DND-41 (cell line): Measurements from ENCODE around the gene NR1H2.

Experiments used
- ATAC-seq: fragments of 200-7000 bp; cut with Tn5 transposase; 3 replicates; pipeline ENCODE4 v1.9.1; 2021; ENCODE audit warnings: low read depth; ENCODE audit not compliant: insufficient read depth
- DNase-seq: peaks from one replicate; pipeline ENCODE4 v3.0.0-alpha.2; 2020
- H2AFZ ChIP-seq: 2 replicates; pipeline ENCODE4 v1.6.0; 2012; ENCODE audit warnings: low read depth, low read length
- H3K27ac ChIP-seq: 2 replicates; pipeline ENCODE4 v1.5.1; 2012; ENCODE audit warnings: low read length, inconsistent platforms
- H3K27me3 ChIP-seq: fragments of 200-600 bp; sonication (generic); 2 replicates; pipeline ENCODE4 v1.6.0; 2012; ENCODE audit warnings: low read length, mild to moderate bottlenecking, inconsistent platforms; ENCODE audit not compliant: insufficient read depth, poor library complexity
- H3K36me3 ChIP-seq: 2 replicates; pipeline ENCODE4 v1.5.1; 2012; ENCODE audit warnings: low read length, inconsistent platforms; ENCODE audit not compliant: insufficient read depth
- H3K4me1 ChIP-seq: 2 replicates; pipeline ENCODE4 v1.5.1; 2012; ENCODE audit warnings: mild to moderate bottlenecking, low read length; ENCODE audit not compliant: insufficient read depth
- H3K4me2 ChIP-seq: 2 replicates; pipeline ENCODE4 v1.6.0; 2012; ENCODE audit warnings: mild to moderate bottlenecking, moderate library complexity, low read length, inconsistent platforms; ENCODE audit not compliant: insufficient read depth
- H3K4me3 ChIP-seq, 2 experiments: fragments of 200-600 bp in 1 of 2; shearing (Covaris generic) in 1 of 2; 2 replicates each; pipeline ENCODE4 v1.5.1; 2012 to 2016; ENCODE audit warnings: inconsistent platforms in 2 of 2, low read length in 2 of 2, mild to moderate bottlenecking in 2 of 2, low read depth in 1 of 2, moderate library complexity in 1 of 2
- H3K79me2 ChIP-seq: 2 replicates; pipeline ENCODE4 v1.6.0; 2012; ENCODE audit warnings: low read length, inconsistent platforms; ENCODE audit not compliant: insufficient read depth
- H3K9ac ChIP-seq: 2 replicates; pipeline ENCODE4 v1.6.0; 2012; ENCODE audit warnings: low read depth, mild to moderate bottlenecking, inconsistent platforms, low read length, moderate library complexity
- H3K9me3 ChIP-seq: 2 replicates; pipeline ENCODE4 v1.5.1; 2012; ENCODE audit warnings: low read length, moderate library complexity, mild to moderate bottlenecking, inconsistent platforms; ENCODE audit not compliant: insufficient read depth, severe bottlenecking
- H4K20me1 ChIP-seq: 2 replicates; pipeline ENCODE4 v1.6.0; 2012; ENCODE audit warnings: low read length; ENCODE audit not compliant: insufficient read depth
- CTCF ChIP-seq: IDR thresholded peaks from 2 replicates; pipeline ENCODE4 v1.5.1; 2012; ENCODE audit warnings: borderline replicate concordance, low read length, moderate library complexity, mild to moderate bottlenecking; ENCODE audit not compliant: poor library complexity, severe bottlenecking; ENCODE audit errors: extremely low read depth
- EZH2 ChIP-seq: IDR thresholded peaks from 3 replicates; pipeline ENCODE4 v1.6.1; 2012; ENCODE audit warnings: borderline replicate concordance, low read depth, mild to moderate bottlenecking, moderate library complexity, low read length, inconsistent platforms; ENCODE audit not compliant: severe bottlenecking

NR1H2 gene

GRCh38 chr19:50409347-50409746 is 33.1 kb downstream of the NR1H2 start:
- no peaks in the 10 kb centered on the region for H3K79me2 ChIP-seq
- H3K4me2 ChIP-seq: no peak overlapping the region
- no peak for ATAC-seq
- peaks cover 84% of the 10 kb centered on the region for H3K36me3 ChIP-seq
- DNase-seq: no peak
- no peaks in the 10 kb centered on the region for H3K27me3 ChIP-seq
- H3K27ac ChIP-seq: no peak overlapping the region
- H4K20me1 ChIP-seq: peaks cover 30% of the 10 kb centered on the region
- H3K9me3 ChIP-seq: no peaks in the 10 kb centered on the region
- TF ChIP-seq CTCF: no peak
- no peak for TF ChIP-seq EZH2
- H2AFZ ChIP-seq: no peak overlapping the region
- no peak overlapping the region for H3K9ac ChIP-seq
- no peaks in the 10 kb centered on the region for H3K4me1 ChIP-seq
- H3K4me3 ChIP-seq: no peak overlapping the region

- no peak overlapping the region for H3K9ac ChIP-seq
- peaks cover 85% of the 10 kb centered on the region for H3K36me3 ChIP-seq
- DNase-seq: no peak
- no peaks in the 10 kb centered on the region for H3K4me1 ChIP-seq
- H3K79me2 ChIP-seq: no peaks in the 10 kb centered on the region
- no peak overlapping the region for H3K27ac ChIP-seq
- TF ChIP-seq EZH2: no peak
- no peak for TF ChIP-seq CTCF
- no peaks in the 10 kb centered on the region for H3K27me3 ChIP-seq
- no peak overlapping the region for H2AFZ ChIP-seq
- H4K20me1 ChIP-seq: peaks cover 34% of the 10 kb centered on the region
- no peak overlapping the region for H3K4me2 ChIP-seq
- no peak for ATAC-seq
- H3K9me3 ChIP-seq: no peaks in the 10 kb centered on the region
- H3K4me3 ChIP-seq: no peak overlapping the region
Measured at GRCh38 chr19:50410109-50410508, 33.9 kb downstream of the NR1H2 start.

GRCh38 chr19:50412419-50412818 is 36.2 kb downstream of the NR1H2 start:
- H3K4me2 ChIP-seq: no peak overlapping the region
- H3K36me3 ChIP-seq: peaks cover 77% of the 10 kb centered on the region
- no peaks in the 10 kb centered on the region for H3K4me1 ChIP-seq
- peaks cover 32% of the 10 kb centered on the region for H4K20me1 ChIP-seq
- no peaks in the 10 kb centered on the region for H3K27me3 ChIP-seq
- no peaks in the 10 kb centered on the region for H3K9me3 ChIP-seq
- no peak overlapping the region for H3K27ac ChIP-seq
- no peaks in the 10 kb centered on the region for H3K79me2 ChIP-seq
- no peak overlapping the region for H3K9ac ChIP-seq
- ATAC-seq (no peak), DNase-seq (no peak)
- TF ChIP-seq EZH2 (no peak), CTCF (no peak)
- no peak overlapping the region for H3K4me3 ChIP-seq
- H2AFZ ChIP-seq: no peak overlapping the region

GRCh38 chr19:50413096-50413495 is 36.8 kb downstream of the NR1H2 start:
- Histone ChIP-seq H3K79me2 (no peaks in the 10 kb centered on the region), H3K36me3 (peaks cover 77% of the 10 kb centered on the region), H3K4me3 (no peak overlapping the region), H2AFZ (no peak overlapping the region), H3K4me1 (no peaks in the 10 kb centered on the region), H3K4me2 (no peak overlapping the region), H3K27me3 (no peaks in the 10 kb centered on the region), H3K9me3 (no peaks in the 10 kb centered on the region), H3K27ac (no peak overlapping the region), H4K20me1 (peaks cover 32% of the 10 kb centered on the region), H3K9ac (no peak overlapping the region)
- DNase-seq (no peak), ATAC-seq (no peak)
- TF ChIP-seq CTCF (no peak), EZH2 (no peak)
